Measurements from ENCODE around the gene CEP112. TPM values are rescaled to one million over a fixed set of nuclear protein-coding genes. Genes with fewer than 3 reads are reported as not detected.

Gene CEP112
- total and polyA plus RNA-seq, 2 of the 8 experiments (the other 6 are each of a cell fraction or from before 2014, with no cell fraction given): 0.62 to 3.1 TPM

- POLR2A ChIA-PET (ENCODE audit: partially characterized antibody): no interaction called here
- DNase-seq (ENCODE audit: low read depth in 1 of 2, low spot score in 2 of 2): no peak
- no peak overlapping the region for H3K27ac ChIP-seq (ENCODE audit: low read depth, low read length)
These were observed 420.2 kb downstream of the CEP112 start for GRCh38 chr17:65771704-65772103.

More at GRCh38 chr17:65771704-65772103, 420.2 kb downstream of the CEP112 start:
- no peak for FAIRE-seq
- Histone ChIP-seq H3K9me3 (ENCODE audit: insufficient read depth in 2 of 2, low read depth in 1 of 2, low read length in 1 of 2) (no peaks in the 10 kb centered on the region; a peak in 1 of 4 replicates), H3K9ac (replicated peaks in 1 of 4; ENCODE audit: extremely low read depth in 1 of 4, low read depth in 3 of 4, low read length in 3 of 4) (no peak overlapping the region), H3K18ac (ENCODE audit: extremely low read depth, low read length) (no peak overlapping the region), H3K4me1 (replicated peaks in 1 of 4; ENCODE audit: control insufficient read depth in 3 of 4, insufficient read depth in 4 of 4, low read length in 3 of 4) (peaks cover 0 to 6% (median 2%) of the 10 kb centered on the region in 4 experiments; a peak in 5 of 7 replicates), H3K4me2 (ENCODE audit: insufficient read depth in 1 of 2, low read depth in 2 of 2, low read length in 2 of 2) (no peak overlapping the region), H3K14ac (ENCODE audit: insufficient read length) (no peak overlapping the region), H4K5ac (ENCODE audit: insufficient read length, low read depth, low read length) (no peak overlapping the region), H3K36me3 (ENCODE audit: control insufficient read depth in 2 of 4, insufficient read depth in 4 of 4, low read length in 3 of 4) (no peaks in the 10 kb centered on the region), H3K27me3 (replicated peaks in 1 of 4; ENCODE audit: control insufficient read depth in 3 of 4, extremely low read depth in 1 of 4, insufficient read depth in 3 of 4, low read length in 3 of 4) (no peaks in the 10 kb centered on the region; a peak in 1 of 7 replicates), H3K79me1 (ENCODE audit: low read depth, low read length) (no peaks in the 10 kb centered on the region), H2AFZ (ENCODE audit: low read length) (no peak overlapping the region), H3K79me2 (ENCODE audit: control insufficient read depth in 1 of 2, insufficient read depth in 2 of 2, low read length in 2 of 2) (no peaks in the 10 kb centered on the region), H3K4ac (replicated peaks; ENCODE audit: insufficient read length, low read depth, low read length) (no peak overlapping the region), H2BK120ac (replicated peaks; ENCODE audit: low read depth, low read length) (no peak overlapping the region), H2BK5ac (ENCODE audit: low read depth, low read length) (no peak overlapping the region), H3K23me2 (ENCODE audit: low read depth, low read length) (no peaks in the 10 kb centered on the region), H2BK20ac (ENCODE audit: low read length) (no peak overlapping the region), H4K20me1 (replicated peaks in 1 of 2; ENCODE audit: control insufficient read depth in 1 of 2, insufficient read depth in 2 of 2, low read length in 2 of 2) (no peaks in the 10 kb centered on the region), H3K56ac (replicated peaks; ENCODE audit: insufficient read length, low read depth, low read length) (no peak overlapping the region), H2AK5ac (ENCODE audit: low read depth, low read length) (no peak overlapping the region), H2BK12ac (ENCODE audit: low read depth, low read length) (no peak overlapping the region), H4K8ac (ENCODE audit: extremely low read depth, insufficient read depth, low read length) (no peak overlapping the region), H3K23ac (ENCODE audit: insufficient read length) (no peak overlapping the region), H2BK15ac (ENCODE audit: low read length) (no peak overlapping the region), H4K91ac (replicated peaks; ENCODE audit: insufficient read length, low read length) (no peak overlapping the region), H3K4me3 (ENCODE audit: extremely low read depth in 1 of 4, insufficient read depth in 2 of 4, low read depth in 3 of 4, low read length in 4 of 4) (no peak overlapping the region)
- 0 out of 2 replicates have a peak, but pooled peaks have one; percentile 15 for TF ChIP-seq KDM1A (IDR thresholded peaks at IDR 0.05; ENCODE audit: borderline replicate concordance, low read length)
- no peak for TF ChIP-seq HDAC2 (IDR thresholded peaks at IDR 0.05; ENCODE audit: borderline replicate concordance in 1 of 2, low read depth in 2 of 2, low read length in 2 of 2)
- CTCF ChIA-PET (ENCODE audit: partially characterized antibody): interaction anchor here (0.7 to 2.1 kb wide), 2 partner anchors 8 to 21 kb away, joined by 3 to 8 read pairs; no protein-coding TSS in a partner anchor

Measured in H1 (cell line).